Measurements from ENCODE around the gene CXCL3.

DNA sequence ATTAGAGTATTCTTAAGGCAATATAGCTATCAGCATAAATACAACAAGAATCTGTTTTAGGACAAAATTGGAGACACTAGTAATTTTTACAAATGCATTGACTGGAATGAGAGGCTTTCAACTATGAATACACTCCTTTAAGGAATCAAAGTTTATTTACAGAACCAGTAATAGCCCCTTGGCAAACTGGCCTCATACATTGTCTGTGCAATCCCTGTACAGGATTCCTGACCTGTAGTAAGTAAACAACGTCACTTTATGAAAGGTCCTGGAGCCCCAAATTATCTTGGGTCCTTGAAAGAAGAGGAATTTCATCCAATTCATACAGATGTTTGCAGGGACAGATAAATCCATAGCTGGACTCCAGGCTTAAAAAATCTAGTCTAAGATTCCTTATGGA lies 25.4 kb upstream of the CXCL3 start:
- no peak for TF ChIP-seq TAF1 (IDR thresholded peaks at IDR 0.05; ENCODE audit: borderline replicate concordance, insufficient read depth, low read length)
- no peak for TF ChIP-seq REST (IDR thresholded peaks at IDR 0.05; ENCODE audit: insufficient read depth in 1 of 2, low read depth in 2 of 2, low read length in 2 of 2)
- no peak for TF ChIP-seq POLR2AphosphoS5 (IDR thresholded peaks at IDR 0.05; ENCODE audit: low read depth, low read length)
